Esophagus squamous epithelium (tissue), 5 donors: ENCODE data around the gene ARFGAP1. TPM values are rescaled to one million over a fixed set of nuclear protein-coding genes. Genes with fewer than 3 reads are reported as not detected.

Experiments
- DNase-seq: peaks from one replicate; lab custom pipeline; 2025; lab: John Stamatoyannopoulos, UW
- H3K27ac ChIP-seq, 4 donors: fragments of 200-600 bp; sonication (generic); one replicate each; pipeline ENCODE4 v1.5.1; 2016 to 2019; ENCODE audit warnings: mild to moderate bottlenecking in 1 of 4
- H3K27me3 ChIP-seq, 4 donors: fragments of 200-600 bp; sonication (generic); 1 replicate in 3 of 4; 2 replicates in 1 of 4; pipeline versions ENCODE4 v1.5.1 to v1.6.0; 2017 to 2021; ENCODE audit warnings: antibody characterized with exemption in 1 of 4
- H3K36me3 ChIP-seq, 3 donors: fragments of 200-600 bp; sonication (generic); one replicate each; pipeline ENCODE4 v1.5.1; 2016 to 2019
- H3K4me1 ChIP-seq, 3 donors: fragments of 200-600 bp; sonication (generic); one replicate each; pipeline ENCODE4 v1.5.1; 2017 to 2019
- H3K4me3 ChIP-seq, 4 donors: fragments of 200-600 bp; sonication (generic); 1 replicate in 3 of 4; 2 replicates in 1 of 4; pipeline ENCODE4 v1.5.1; 2016 to 2019; ENCODE audit warnings: mild to moderate bottlenecking in 2 of 4, moderate library complexity in 1 of 4
- H3K9me3 ChIP-seq, 3 donors: fragments of 200-600 bp; sonication (generic); one replicate each; pipeline ENCODE4 v1.5.1; 2016 to 2019
- POLR2A ChIP-seq, 4 donors: fragments of 450-650 bp; IDR thresholded peaks; one replicate each; pipeline ENCODE4 v1.6.1; 2017; ENCODE audit warnings: antibody characterized with exemption in 4 of 4, mild to moderate bottlenecking in 4 of 4, moderate library complexity in 3 of 4
- WGBS, 2 donors: methylation state at CpG; one replicate each; pipeline ENCODE4 v1.1.5; 2018; 5-methylcytosine and 5-hydroxymethylcytosine counted together
- intact Hi-C: fragments of 100-400 bp; cut with DNase I; formaldehyde crosslinking; loops from one replicate; pipeline ENCODE4 v1.15.0; 2022
- total RNA-seq, 4 donors: library from RNA; depleted of rRNA; stranded (reverse); fragments of >200 nt; gene quantifications; one replicate each; pipeline ENCODE4 v1.1.0, GENCODE V29; 2016
- TF ChIP-seq, protein P1 (sequence below), 6 experiments: fragments of 450-650 bp in 4 of 6; fragments of 200-600 bp in 2 of 6; sonication (generic) in 2 of 6; IDR thresholded peaks; one replicate each; pipeline ENCODE4 v1.5.1; 2016 to 2019; ENCODE audit warnings: antibody characterized with exemption in 6 of 6, mild to moderate bottlenecking in 4 of 6, moderate library complexity in 4 of 6
- donor health status: DM: yes; HTN: yes; CAD: no.

Gene ARFGAP1
- total RNA-seq, 4 donors from 2014 or later: 18.4 to 37.4 (median 30.7) TPM

DNA sequence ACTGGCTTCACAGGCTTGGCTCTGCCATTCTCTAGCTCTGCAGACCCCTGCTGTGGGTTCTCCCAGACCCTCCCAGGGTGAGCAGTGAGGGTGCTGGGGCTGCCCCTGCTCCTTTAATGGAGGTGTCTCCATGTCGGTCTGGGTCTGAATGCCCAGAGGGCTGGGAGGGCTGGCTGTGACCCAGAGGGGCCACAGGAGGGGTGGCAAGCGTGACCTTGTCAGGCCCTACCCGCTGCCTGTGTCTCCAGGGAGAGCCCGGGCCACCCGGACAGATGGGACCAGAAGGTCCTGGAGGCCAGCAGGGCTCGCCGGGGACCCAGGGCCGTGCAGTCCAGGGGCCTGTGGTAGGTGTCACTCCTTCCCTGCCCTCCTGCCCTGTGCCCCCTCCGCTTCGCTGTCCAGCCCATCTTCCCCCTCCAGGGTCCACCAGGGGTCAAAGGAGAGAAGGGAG is 52.4 kb downstream of the ARFGAP1 start:
- TF ChIP-seq, protein P1, sequence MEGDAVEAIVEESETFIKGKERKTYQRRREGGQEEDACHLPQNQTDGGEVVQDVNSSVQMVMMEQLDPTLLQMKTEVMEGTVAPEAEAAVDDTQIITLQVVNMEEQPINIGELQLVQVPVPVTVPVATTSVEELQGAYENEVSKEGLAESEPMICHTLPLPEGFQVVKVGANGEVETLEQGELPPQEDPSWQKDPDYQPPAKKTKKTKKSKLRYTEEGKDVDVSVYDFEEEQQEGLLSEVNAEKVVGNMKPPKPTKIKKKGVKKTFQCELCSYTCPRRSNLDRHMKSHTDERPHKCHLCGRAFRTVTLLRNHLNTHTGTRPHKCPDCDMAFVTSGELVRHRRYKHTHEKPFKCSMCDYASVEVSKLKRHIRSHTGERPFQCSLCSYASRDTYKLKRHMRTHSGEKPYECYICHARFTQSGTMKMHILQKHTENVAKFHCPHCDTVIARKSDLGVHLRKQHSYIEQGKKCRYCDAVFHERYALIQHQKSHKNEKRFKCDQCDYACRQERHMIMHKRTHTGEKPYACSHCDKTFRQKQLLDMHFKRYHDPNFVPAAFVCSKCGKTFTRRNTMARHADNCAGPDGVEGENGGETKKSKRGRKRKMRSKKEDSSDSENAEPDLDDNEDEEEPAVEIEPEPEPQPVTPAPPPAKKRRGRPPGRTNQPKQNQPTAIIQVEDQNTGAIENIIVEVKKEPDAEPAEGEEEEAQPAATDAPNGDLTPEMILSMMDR (IDR thresholded peaks at IDR 0.05): no peak
- no peak for TF ChIP-seq POLR2A (IDR thresholded peaks at IDR 0.05)
- intact Hi-C loops: no loop called here
- peaks cover 0 to 76% (median 0%) of the 10 kb centered on the region in 4 donors for H3K27me3 ChIP-seq
- no peaks in the 10 kb centered on the region for H3K36me3 ChIP-seq
- peaks cover 0 to 6% (median 0%) of the 10 kb centered on the region in 3 donors for H3K4me1 ChIP-seq
- WGBS, 2 donors: 100% methylated on average over 1 of the region's 10 CpGs; no CpG with 5 or more reads in 1 of the 2 donors
- DNase-seq: no peak
- H3K4me3 ChIP-seq: no peak overlapping the region
- no peak overlapping the region for H3K27ac ChIP-seq
- H3K9me3 ChIP-seq: no peaks in the 10 kb centered on the region

DNA sequence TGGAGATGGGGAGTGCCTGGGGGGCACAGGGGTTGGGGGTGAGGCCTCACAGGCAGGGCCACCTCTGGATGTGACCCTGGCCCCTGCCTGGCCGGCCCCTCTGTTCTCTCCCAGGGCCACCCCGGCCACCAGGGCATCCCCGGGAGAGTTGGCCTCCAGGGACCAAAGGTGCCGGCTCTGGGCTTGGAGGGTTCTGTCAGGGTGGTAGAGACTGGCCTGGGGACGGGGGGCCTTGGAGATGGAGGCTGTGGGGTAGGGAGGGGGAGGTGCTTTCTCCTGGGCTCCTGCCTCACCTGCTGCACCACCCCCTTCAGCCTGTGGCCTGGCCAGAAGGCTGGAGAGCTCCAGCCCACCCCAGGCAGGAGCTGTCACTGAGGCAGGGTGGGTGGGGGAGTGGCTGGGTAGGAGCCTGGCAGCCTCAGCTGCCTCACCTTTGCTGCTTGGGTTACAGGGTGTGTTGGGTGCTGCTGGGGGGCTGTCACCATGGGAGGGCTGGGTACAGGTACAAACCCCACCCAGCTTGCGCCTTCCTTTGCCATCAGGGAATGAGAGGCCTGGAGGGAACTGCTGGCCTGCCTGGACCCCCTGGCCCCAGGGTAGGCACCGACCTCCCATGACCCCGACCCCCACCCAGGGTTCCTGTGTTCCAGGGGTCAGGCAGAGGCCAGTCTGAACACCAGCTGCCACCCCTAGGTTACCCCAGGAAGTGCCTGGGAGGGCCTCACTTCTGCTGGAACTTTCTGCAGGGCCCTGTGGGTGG is 53.1 kb downstream of the ARFGAP1 start:
- intact Hi-C loops: no loop called here
- no peak for DNase-seq
- H3K27me3 ChIP-seq: peaks cover 0 to 76% (median 0%) of the 10 kb centered on the region in 4 donors
- H3K36me3 ChIP-seq: no peaks in the 10 kb centered on the region
- H3K9me3 ChIP-seq: no peaks in the 10 kb centered on the region
- TF ChIP-seq, protein P1 (IDR thresholded peaks at IDR 0.05): no peak
- no peak for TF ChIP-seq POLR2A (IDR thresholded peaks at IDR 0.05)
- WGBS, 2 donors: 64% methylated on average over 3 of the region's 8 CpGs; no CpG with 5 or more reads in 1 of the 2 donors
- no peak overlapping the region for H3K27ac ChIP-seq
- H3K4me3 ChIP-seq: no peak overlapping the region
- peaks cover 0 to 10% (median 0%) of the 10 kb centered on the region in 3 donors for H3K4me1 ChIP-seq

DNA sequence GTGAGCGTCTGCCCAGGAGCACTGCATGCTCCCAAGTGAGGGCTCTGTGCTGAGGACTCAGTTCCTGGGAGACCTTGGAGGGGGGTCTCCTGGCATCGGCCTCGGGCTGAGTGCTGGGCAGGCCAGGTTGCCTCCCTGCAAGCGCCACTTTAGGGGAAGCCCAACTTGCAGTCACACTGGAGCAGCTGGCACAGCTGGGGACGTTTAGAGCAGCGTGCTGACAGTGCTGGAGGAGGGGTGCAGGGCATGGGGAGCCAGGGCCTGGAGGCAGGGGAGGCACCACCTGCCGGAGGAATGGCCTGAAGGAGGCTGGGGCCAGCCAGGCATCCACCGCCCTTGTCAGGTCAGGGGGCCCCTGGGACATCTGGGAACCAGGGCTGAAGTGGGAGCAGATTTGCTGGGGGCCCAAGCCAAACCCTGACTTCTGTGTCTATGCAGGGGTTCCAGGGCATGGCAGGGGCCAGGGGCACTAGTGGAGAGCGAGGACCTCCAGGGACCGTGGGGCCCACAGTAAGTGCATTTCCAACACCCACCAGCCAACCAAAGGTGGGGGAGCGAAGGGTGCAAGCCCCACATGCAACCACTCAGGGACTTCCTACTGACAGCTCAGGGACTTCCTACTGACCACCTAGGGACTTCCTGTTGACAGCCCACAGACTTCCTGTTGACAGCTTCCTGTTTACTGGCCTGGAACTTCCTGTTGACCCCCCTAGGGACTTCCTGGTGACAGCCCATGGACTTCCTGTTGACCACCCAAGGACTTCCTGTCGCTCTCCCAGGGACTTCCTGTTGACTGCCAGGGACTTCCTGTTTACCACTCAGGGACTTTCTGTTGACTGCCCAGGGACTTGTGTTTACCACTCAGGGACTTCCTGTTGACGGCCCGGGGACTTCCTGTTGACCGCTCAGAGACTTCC is 54.0 kb downstream of the ARFGAP1 start:
- 64 to 81% methylated on average over 2 to 5 of the region's 15 CpGs for WGBS, 2 donors
- peaks cover 0 to 73% (median 0%) of the 10 kb centered on the region in 4 donors for H3K27me3 ChIP-seq
- no peak for DNase-seq

DNA sequence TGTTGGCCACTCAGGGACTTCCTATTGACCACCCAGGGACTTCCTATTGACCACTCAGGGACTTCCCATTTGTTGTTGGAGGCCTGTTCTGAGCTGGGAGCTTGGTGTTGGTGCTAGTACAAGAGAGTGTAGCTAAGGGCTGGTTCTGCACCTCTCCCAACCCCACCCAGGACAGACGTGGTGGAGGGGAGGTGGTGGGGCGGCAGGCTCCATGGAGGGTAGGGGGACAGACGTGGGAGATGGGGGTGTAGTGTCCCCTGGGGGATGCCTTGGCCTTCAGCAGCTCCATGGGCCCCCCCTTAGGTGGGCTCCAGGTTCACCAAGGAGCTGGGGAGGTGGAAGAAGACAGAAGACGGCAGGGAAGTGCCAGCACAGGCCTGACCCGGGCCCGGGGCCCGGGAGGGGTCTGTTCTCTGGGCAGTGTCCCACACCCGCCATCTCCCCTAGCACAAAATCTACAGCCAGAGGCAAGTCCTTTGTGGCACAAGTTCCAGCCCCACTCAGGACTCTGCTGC is 54.7 kb downstream of the ARFGAP1 start:
- Histone ChIP-seq H3K4me1 (peaks cover 0 to 9% (median 0%) of the 10 kb centered on the region in 3 donors), H3K27ac (peak overlapping the region in 1 of 4 donors; percentile 21), H3K9me3 (peaks cover 0 to 6% (median 0%) of the 10 kb centered on the region in 3 donors), H3K36me3 (no peaks in the 10 kb centered on the region), H3K4me3 (no peak overlapping the region), H3K27me3 (peaks cover 0 to 73% (median 0%) of the 10 kb centered on the region in 4 donors)
- no peak for DNase-seq
- TF ChIP-seq, protein P1 (IDR thresholded peaks at IDR 0.05): no peak
- no peak for TF ChIP-seq POLR2A (IDR thresholded peaks at IDR 0.05)
- intact Hi-C loops: no loop called here
- 53% methylated on average over 3 of the region's 8 CpGs; no CpG with 5 or more reads in 1 of the 2 donors for WGBS, 2 donors

More for the DNA sequence above, 54.0 kb downstream of the ARFGAP1 start:
- TF ChIP-seq, protein P1 (IDR thresholded peaks at IDR 0.05): no peak
- no peak for TF ChIP-seq POLR2A (IDR thresholded peaks at IDR 0.05)
- intact Hi-C loops: no loop called here
- Histone ChIP-seq H3K4me1 (peaks cover 0 to 9% (median 0%) of the 10 kb centered on the region in 3 donors), H3K27ac (peak overlapping the region in 1 of 4 donors; percentile 21), H3K4me3 (no peak overlapping the region), H3K9me3 (no peaks in the 10 kb centered on the region), H3K36me3 (no peaks in the 10 kb centered on the region)
